Measurements from ENCODE around the gene CNTNAP4. TPM values are rescaled to one million over a fixed set of nuclear protein-coding genes. Genes with fewer than 3 reads are reported as not detected.

CNTNAP4 gene
- total and polyA plus RNA-seq, 4 donors = 0.06 to 0.09 TPM; not detected in 2

- TF ChIP-seq FOXA2 (IDR thresholded peaks at IDR 0.05) = no peak
- TF ChIP-seq FOXA1 (IDR thresholded peaks at IDR 0.05) = no peak
- TF ChIP-seq JUND (IDR thresholded peaks at IDR 0.05) = no peak
- no peak for TF ChIP-seq CTCF (IDR thresholded peaks at IDR 0.05; ENCODE audit: low read depth, low read length, missing input control)
- no peak for TF ChIP-seq TAF1 (conservative IDR thresholded peaks at IDR 0.05)
- TF ChIP-seq YY1 (IDR thresholded peaks at IDR 0.05) = no peak
- no peak for TF ChIP-seq HNF4A (conservative IDR thresholded peaks at IDR 0.05)
- TF ChIP-seq GABPA (IDR thresholded peaks at IDR 0.05 in 1 of 2, conservative IDR thresholded peaks at IDR 0.05 in 1 of 2) = no peak
- Histone ChIP-seq H3K4me1 (ENCODE audit: control insufficient read depth in 4 of 4, insufficient read depth in 4 of 4, low read length in 3 of 4) (no peaks in the 10 kb centered on the region), H3K9me3 (ENCODE audit: control insufficient read depth in 4 of 4, low read length in 3 of 4) (peaks cover 0 to 1% (median 0%) of the 10 kb centered on the region in 4 donors), H3K27me3 (ENCODE audit: control insufficient read depth in 4 of 4, insufficient read depth in 4 of 4, low read length in 3 of 4) (no peaks in the 10 kb centered on the region), H3K36me3 (ENCODE audit: control insufficient read depth in 4 of 4, insufficient read depth in 3 of 4, low read depth in 1 of 4, low read length in 3 of 4) (no peaks in the 10 kb centered on the region), H3K9ac (ENCODE audit: low read depth in 1 of 2, low read length in 2 of 2) (no peak overlapping the region), H3K27ac (ENCODE audit: low read depth in 1 of 2, low read length in 2 of 2) (no peak overlapping the region), H3K4me3 (ENCODE audit: low read depth in 1 of 3, low read length in 3 of 3) (no peak overlapping the region)
- WGBS = 37% methylated on average over 1 of the region's 1 CpG
- DNase-seq (ENCODE audit: low spot score) = no peak
Observed at GRCh38 chr16:76329106-76329505, 51.9 kb downstream of the CNTNAP4 start.

GRCh38 chr16:76335180-76335974, 58.2 kb downstream of the CNTNAP4 start:
- WGBS = 70% methylated on average over 3 of the region's 3 CpGs
- Histone ChIP-seq H3K27ac (ENCODE audit: low read depth in 1 of 2, low read length in 2 of 2) (no peak overlapping the region), H3K9ac (ENCODE audit: low read depth in 1 of 2, low read length in 2 of 2) (no peak overlapping the region), H3K9me3 (ENCODE audit: control insufficient read depth in 4 of 4, low read length in 3 of 4) (peaks cover 0 to 1% (median 0%) of the 10 kb centered on the region in 4 donors), H3K27me3 (ENCODE audit: control insufficient read depth in 4 of 4, insufficient read depth in 4 of 4, low read length in 3 of 4) (no peaks in the 10 kb centered on the region), H3K4me3 (ENCODE audit: low read depth in 1 of 3, low read length in 3 of 3) (no peak overlapping the region), H3K4me1 (ENCODE audit: control insufficient read depth in 4 of 4, insufficient read depth in 4 of 4, low read length in 3 of 4) (no peaks in the 10 kb centered on the region), H3K36me3 (ENCODE audit: control insufficient read depth in 4 of 4, insufficient read depth in 3 of 4, low read depth in 1 of 4, low read length in 3 of 4) (no peaks in the 10 kb centered on the region)
- TF ChIP-seq HNF4A (conservative IDR thresholded peaks at IDR 0.05) = no peak
- no peak for TF ChIP-seq GABPA (IDR thresholded peaks at IDR 0.05 in 1 of 2, conservative IDR thresholded peaks at IDR 0.05 in 1 of 2)
- TF ChIP-seq TAF1 (conservative IDR thresholded peaks at IDR 0.05) = no peak
- TF ChIP-seq SP1 (IDR thresholded peaks at IDR 0.05) = no peak
- no peak for TF ChIP-seq FOXA1 (IDR thresholded peaks at IDR 0.05)
- DNase-seq (ENCODE audit: low spot score) = no peak

GRCh38 chr16:76336112-76336511, 58.9 kb downstream of the CNTNAP4 start:
- H3K27ac ChIP-seq (ENCODE audit: low read depth in 1 of 2, low read length in 2 of 2) = no peak overlapping the region
- no peaks in the 10 kb centered on the region for H3K36me3 ChIP-seq (ENCODE audit: control insufficient read depth in 4 of 4, insufficient read depth in 3 of 4, low read depth in 1 of 4, low read length in 3 of 4)
- no peak overlapping the region for H3K9ac ChIP-seq (ENCODE audit: low read depth in 1 of 2, low read length in 2 of 2)
- no peak for DNase-seq (ENCODE audit: low spot score)
- H3K4me1 ChIP-seq (ENCODE audit: control insufficient read depth in 4 of 4, insufficient read depth in 4 of 4, low read length in 3 of 4) = no peaks in the 10 kb centered on the region
- 63% methylated on average over 1 of the region's 1 CpG for WGBS
- no peak overlapping the region for H3K4me3 ChIP-seq (ENCODE audit: low read depth in 1 of 3, low read length in 3 of 3)
- H3K27me3 ChIP-seq (ENCODE audit: control insufficient read depth in 4 of 4, insufficient read depth in 4 of 4, low read length in 3 of 4) = no peaks in the 10 kb centered on the region
- H3K9me3 ChIP-seq (ENCODE audit: control insufficient read depth in 4 of 4, low read length in 3 of 4) = peaks cover 0 to 1% (median 0%) of the 10 kb centered on the region in 4 donors
- TF ChIP-seq JUND (IDR thresholded peaks at IDR 0.05) = no peak
- TF ChIP-seq SP1 (IDR thresholded peaks at IDR 0.05) = no peak
- no peak for TF ChIP-seq HNF4A (conservative IDR thresholded peaks at IDR 0.05)
- no peak for TF ChIP-seq GABPA (IDR thresholded peaks at IDR 0.05 in 1 of 2, conservative IDR thresholded peaks at IDR 0.05 in 1 of 2)
- no peak for TF ChIP-seq RXRA (IDR thresholded peaks at IDR 0.05)

GRCh38 chr16:76338472-76338871, 61.3 kb downstream of the CNTNAP4 start:
- no peaks in the 10 kb centered on the region for H3K36me3 ChIP-seq (ENCODE audit: control insufficient read depth in 4 of 4, insufficient read depth in 3 of 4, low read depth in 1 of 4, low read length in 3 of 4)
- no peaks in the 10 kb centered on the region for H3K27me3 ChIP-seq (ENCODE audit: control insufficient read depth in 4 of 4, insufficient read depth in 4 of 4, low read length in 3 of 4)
- no peak overlapping the region for H3K27ac ChIP-seq (ENCODE audit: low read depth in 1 of 2, low read length in 2 of 2)
- no peak overlapping the region for H3K9ac ChIP-seq (ENCODE audit: low read depth in 1 of 2, low read length in 2 of 2)
- no peak for DNase-seq (ENCODE audit: low spot score)
- H3K4me1 ChIP-seq (ENCODE audit: control insufficient read depth in 4 of 4, insufficient read depth in 4 of 4, low read length in 3 of 4) = no peaks in the 10 kb centered on the region
- no peaks in the 10 kb centered on the region for H3K9me3 ChIP-seq (ENCODE audit: control insufficient read depth in 4 of 4, low read length in 3 of 4)
- no peak overlapping the region for H3K4me3 ChIP-seq (ENCODE audit: low read depth in 1 of 3, low read length in 3 of 3)
- TF ChIP-seq CTCF (IDR thresholded peaks at IDR 0.05; ENCODE audit: low read depth, low read length, missing input control) (no peak), JUND (IDR thresholded peaks at IDR 0.05) (no peak), HNF4A (conservative IDR thresholded peaks at IDR 0.05) (no peak), SP1 (IDR thresholded peaks at IDR 0.05) (no peak), HNF4G (IDR thresholded peaks at IDR 0.05) (no peak), RXRA (IDR thresholded peaks at IDR 0.05) (no peak), ZBTB33 (IDR thresholded peaks at IDR 0.05) (no peak), GABPA (IDR thresholded peaks at IDR 0.05 in 1 of 2, conservative IDR thresholded peaks at IDR 0.05 in 1 of 2) (no peak), ATF3 (IDR thresholded peaks at IDR 0.05) (no peak), FOXA1 (IDR thresholded peaks at IDR 0.05) (no peak)

Data from liver (tissue), 9 donors.